GM18526 (cell line): ENCODE data around the gene PTPRD.

Experiments
- POLR2A ChIP-seq: IDR thresholded peaks from 3 replicates; pipeline ENCODE4 v1.6.1; 2011; ENCODE audit not compliant: insufficient read length; ENCODE audit errors: extremely low read depth

Gene PTPRD

DNA sequence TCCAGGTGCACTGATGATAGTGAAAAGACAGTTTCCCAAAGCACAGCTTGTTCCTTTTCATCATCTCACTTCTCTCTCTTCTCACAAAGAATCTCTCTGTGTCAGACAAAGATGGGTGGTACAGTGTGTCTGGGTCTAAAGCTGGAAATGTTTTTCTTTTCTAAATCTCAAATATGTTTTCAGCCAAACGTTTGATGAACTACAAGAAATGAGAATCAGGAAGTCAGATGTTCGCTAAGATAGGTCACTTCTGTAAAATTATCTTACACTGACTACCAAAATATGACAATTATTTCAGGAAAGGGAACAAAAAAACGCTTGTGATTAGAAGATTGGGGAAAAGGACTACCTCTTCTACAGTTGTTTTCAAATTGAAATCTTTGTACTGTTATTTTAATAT lies 708.8 kb downstream of the PTPRD start:
- no peak for TF ChIP-seq POLR2A

DNA sequence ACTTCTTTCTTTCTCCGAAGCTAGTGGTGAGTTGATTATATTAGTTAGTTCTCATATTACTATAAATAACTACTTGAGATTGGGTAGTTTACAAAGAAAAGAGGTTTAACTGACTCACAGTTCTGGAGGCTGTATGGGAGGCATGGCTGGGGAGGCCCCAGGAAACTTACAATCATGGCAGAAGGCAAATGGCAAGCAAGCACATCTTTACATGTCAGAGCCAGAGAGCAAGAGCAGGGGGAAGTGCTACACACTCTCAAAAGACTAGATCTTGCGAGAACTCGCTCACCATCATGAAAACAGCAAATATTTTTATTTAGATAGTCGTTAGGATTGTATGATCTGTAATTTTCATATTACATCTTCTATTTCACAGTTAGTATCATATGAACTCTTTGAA lies 711.2 kb downstream of the PTPRD start:
- TF ChIP-seq POLR2A, result no peak

DNA sequence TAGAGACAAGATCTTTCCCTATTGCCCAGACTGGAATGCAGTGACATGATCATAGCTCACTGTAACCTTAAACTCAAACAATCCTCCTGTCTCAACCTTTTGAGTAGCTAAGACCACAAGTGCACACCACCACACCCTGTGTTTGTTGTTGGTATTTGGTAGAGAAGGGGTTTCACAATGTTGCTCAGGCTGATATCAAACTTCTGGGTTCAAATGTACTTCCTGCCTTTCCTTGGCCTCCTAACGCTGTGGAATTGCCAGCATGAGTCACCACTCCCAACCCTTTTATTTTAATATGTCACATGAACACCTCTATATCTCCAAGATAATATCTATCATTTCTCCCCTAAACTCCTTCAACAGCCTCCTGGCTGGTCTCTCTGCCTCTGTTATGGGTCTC lies 719.0 kb downstream of the PTPRD start:
- no peak for TF ChIP-seq POLR2A

DNA sequence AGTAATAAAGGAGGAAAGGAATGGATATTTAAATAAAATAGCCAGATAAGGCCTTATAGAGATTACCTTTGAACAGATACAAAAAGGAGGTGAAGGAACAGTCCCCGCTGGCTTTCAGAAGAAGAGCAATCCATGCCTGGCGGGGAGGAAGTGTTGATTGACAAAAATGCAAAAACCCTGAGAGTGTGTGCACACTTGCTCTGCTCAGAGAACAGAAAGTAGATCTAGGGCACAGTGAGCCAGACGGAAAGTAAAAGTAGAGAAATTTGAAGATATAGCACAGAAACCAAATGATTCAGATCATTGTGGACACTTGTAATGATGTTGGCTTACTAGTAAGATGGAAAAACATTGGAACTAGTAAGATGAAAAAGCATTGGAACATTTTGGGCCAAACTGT lies 720.6 kb downstream of the PTPRD start:
- TF ChIP-seq POLR2A, result no peak

GRCh38 chr9:9881692-9882091 lies 731.1 kb downstream of the PTPRD start:
- no peak for TF ChIP-seq POLR2A

DNA sequence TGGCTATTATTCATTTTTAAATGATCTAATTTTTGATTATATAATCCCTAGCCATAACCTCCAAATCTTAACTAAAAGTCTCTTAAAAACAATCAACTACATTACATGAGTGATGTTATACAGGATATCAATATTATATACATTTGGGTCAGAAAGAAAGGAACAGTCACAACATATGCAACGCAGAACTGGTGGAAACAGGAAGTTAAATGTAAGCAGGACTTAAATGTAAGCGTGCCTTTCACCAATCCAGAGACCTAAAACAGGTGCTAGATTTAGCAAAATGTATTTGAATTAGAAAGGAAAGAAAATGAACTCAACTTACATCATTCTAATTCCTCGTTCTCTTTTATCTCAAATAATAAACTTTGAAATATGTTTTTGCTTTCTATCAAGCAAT lies 738.5 kb downstream of the PTPRD start:
- no peak for TF ChIP-seq POLR2A

- no peak for TF ChIP-seq POLR2A
These were observed 750.5 kb downstream of the PTPRD start for GRCh38 chr9:9862235-9862810.

- no peak for TF ChIP-seq POLR2A
These were observed 757.4 kb downstream of the PTPRD start for GRCh38 chr9:9855177-9856078.

GRCh38 chr9:9847750-9848149 lies 765.1 kb downstream of the PTPRD start:
- TF ChIP-seq POLR2A, result no peak

GRCh38 chr9:9846557-9846956 lies 766.2 kb downstream of the PTPRD start:
- TF ChIP-seq POLR2A, result no peak

DNA sequence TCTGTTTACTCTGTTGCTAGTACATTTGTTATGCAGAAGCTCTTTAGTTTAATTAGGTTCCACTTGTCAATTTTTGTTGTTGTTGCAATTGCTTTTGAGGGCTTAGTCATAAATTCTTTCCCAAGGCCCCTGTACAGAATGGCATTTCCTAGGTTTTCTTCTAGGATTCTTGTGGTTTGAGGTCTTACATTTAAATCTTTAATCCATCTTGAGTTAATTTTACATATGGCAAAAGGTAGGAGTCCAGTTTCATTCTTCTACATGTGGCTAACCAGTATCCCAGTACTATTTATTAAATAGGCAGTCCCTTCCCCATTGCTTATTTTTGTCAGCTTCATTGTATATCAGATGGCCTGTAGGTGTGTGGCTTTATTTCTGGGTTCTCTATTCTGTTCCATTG lies 792.4 kb downstream of the PTPRD start:
- no peak for TF ChIP-seq POLR2A

- no peak for TF ChIP-seq POLR2A
These were observed 792.9 kb downstream of the PTPRD start for GRCh38 chr9:9819886-9820285.

DNA sequence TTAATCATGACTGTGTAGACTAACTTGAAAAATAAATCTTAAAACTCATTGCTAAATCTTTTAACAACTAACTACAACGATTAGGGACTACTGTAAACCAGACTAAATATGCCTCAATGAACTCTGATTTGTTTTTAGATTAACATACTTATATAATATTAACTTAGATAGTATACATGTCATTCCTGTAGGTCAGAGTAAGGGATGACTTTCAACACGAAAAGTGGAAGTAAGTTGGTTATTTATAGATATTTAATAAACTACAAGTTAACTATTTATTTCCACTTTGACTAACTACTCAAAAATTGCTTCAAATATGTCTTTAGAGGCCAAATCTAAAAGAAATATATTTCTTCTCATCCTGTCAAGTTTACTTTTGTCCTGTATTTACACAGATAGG lies 795.6 kb downstream of the PTPRD start:
- TF ChIP-seq POLR2A, result no peak

GRCh38 chr9:9804109-9804508 lies 808.7 kb downstream of the PTPRD start:
- no peak for TF ChIP-seq POLR2A

- no peak for TF ChIP-seq POLR2A
These were observed 813.5 kb downstream of the PTPRD start for GRCh38 chr9:9799287-9799686.

- no peak for TF ChIP-seq POLR2A
These were observed 820.5 kb downstream of the PTPRD start for GRCh38 chr9:9792144-9792857.

DNA sequence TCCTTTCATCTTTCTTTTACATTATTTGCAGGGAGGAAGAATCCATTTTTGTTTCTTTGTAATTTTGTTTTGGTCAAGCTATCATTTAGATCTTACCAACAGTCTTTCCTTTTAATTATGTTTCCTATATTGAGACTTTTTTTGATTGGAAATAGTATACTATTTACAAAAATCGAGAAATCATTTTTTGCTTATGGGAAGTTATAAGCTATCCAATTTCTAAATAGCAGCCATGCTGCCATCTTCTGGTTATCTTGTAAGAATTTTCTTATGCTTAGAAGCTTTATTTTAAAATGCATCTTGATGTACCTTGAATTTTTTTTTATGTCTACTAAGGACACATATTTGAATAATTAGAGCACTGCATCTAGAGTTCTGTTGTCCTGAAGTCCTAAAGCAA lies 821.2 kb downstream of the PTPRD start:
- TF ChIP-seq POLR2A, result no peak
